HG03571 (cell line): Measurements from ENCODE around the gene RBPJ.
"Not testable (repeated sequence)": the region's sequence is repeated elsewhere in the genome, so short reads cannot be mapped to it uniquely, and the experiment has no call there.

Experiments
- ATAC-seq: cut with Tn5 transposase; IDR thresholded peaks from one replicate; pipeline ENCODE4 v1.9.1; 2021; ENCODE audit not compliant: unreplicated experiment

The RBPJ gene

DNA sequence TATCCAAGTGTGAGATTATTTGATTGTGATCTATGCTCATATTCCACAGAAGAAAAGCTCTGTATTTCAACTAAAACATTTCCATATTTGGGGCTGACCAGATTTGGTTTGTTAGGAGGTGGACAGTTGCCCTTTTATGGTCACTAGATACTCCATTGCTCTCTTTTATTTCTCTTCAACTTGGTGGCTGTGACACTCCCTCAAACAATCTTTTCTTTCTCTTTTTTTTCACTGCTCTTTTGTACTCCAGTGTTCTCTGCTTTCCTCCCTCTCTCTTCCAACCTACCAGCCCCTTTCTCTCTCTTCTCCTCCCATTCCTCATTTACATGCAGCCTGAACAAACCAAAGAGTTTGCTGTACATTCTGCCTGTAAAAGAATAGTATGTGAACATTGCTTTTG lies 48.8 kb downstream of the RBPJ start:
- ATAC-seq: no peak

DNA sequence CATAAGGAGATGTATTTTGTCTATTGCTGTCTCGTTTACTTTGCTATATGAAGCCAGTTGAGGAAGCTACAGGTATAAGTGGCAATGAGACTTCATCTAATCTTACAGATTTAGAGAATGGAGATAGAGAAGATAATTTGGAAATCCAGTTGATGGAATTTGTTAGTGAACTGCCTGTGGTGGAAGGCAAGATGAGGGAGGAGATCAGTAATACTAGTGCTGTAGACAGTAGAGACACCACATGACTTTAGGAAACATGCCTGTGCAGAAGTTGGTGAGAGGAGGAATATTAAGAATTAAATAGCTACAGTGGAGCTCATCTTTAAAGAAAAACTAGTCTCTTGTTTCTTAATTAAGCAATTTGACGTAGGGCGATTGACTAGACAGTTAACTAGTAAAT lies 51.3 kb downstream of the RBPJ start:
- ATAC-seq: no peak

DNA sequence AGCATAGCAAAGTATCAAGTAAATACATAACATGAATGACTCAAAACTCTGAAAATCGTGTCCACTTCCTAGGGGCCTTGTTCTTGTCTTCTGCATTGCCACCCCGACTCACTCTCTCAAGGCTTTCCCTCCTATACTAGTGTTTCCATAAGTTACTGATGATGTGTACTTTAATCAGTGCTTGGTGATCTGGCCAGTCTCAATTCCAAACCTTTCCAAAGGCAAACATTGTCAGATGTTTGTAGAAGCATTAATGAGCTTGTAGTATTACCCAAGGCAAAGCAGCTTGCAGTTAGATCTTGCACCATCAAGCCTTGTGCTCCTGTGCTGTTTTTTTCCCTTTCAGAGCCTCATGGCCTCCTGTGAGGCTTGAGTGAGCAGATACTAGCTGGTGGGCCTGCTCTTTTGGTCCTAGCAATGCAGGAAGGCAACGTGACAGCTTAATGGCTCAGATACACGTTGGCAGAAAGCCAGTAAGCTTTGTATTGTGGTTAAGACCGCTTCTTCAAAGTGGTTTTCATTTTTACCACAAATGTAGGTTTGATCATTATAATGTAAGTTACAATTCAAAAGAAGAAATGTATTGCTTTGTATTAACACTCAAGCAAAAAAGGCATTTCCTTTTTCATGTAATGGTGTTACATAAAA lies 51.8 kb downstream of the RBPJ start:
- ATAC-seq: peak; percentile 89

DNA sequence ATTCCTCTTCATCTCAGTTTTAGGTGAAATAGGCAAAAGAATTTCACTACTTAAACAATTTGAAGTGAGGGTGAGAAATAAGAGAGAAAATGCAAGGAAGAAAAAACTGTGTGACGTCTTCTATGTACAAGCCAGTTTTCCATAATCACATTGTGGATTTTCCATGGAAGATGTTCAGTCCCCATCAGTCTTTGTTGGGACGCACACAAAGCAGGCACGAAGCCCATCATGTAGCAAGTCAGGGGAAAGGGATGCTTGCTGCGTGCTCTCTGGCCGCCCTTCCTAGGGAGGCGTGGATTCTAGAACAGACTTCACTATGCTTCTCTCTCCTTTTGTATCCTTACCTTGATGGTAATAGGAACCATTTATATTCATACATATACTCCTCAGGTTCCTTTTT lies 54.7 kb downstream of the RBPJ start:
- no peak for ATAC-seq

GRCh38 chr4:26377328-26378311 lies 56.8 kb downstream of the RBPJ start:
- no peak for ATAC-seq

DNA sequence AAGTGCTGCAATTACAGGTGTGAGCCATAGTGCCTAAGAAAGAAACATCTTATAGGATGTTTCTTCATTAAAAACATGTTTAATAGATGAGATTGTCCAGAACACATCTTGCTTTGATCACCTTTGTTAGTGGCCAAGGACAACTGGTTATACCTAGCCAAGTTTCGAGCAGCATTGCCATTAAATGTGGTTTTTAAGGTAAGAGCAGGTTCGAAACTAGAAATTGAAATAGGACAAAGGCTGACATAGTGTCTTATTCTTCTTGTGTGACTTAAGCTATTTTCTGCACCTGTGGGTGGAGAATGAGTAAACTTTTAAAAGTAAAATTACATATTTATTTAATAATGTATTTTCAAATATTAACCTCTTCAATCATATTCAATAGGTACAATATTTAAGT lies 59.0 kb downstream of the RBPJ start:
- no peak for ATAC-seq

DNA sequence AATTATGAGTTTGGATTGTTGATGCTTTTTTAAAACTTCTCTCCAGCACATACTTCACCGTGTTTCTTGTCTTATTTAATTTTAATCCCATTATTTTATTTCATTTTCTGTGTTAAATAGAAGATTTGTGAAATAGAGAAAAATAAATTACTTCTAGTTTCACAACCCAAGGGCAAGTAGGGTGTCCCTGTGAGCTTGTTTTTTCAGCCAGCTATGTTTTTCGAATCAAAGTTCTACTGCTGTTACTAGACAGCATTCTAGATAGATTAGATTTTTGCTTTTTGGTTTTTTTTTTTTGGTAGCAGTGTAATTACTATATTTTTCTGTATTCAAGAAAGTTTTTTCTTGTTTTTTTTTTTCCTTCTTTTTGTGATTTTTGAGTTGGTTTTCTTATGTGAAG lies 59.9 kb downstream of the RBPJ start:
- no peak for ATAC-seq

DNA sequence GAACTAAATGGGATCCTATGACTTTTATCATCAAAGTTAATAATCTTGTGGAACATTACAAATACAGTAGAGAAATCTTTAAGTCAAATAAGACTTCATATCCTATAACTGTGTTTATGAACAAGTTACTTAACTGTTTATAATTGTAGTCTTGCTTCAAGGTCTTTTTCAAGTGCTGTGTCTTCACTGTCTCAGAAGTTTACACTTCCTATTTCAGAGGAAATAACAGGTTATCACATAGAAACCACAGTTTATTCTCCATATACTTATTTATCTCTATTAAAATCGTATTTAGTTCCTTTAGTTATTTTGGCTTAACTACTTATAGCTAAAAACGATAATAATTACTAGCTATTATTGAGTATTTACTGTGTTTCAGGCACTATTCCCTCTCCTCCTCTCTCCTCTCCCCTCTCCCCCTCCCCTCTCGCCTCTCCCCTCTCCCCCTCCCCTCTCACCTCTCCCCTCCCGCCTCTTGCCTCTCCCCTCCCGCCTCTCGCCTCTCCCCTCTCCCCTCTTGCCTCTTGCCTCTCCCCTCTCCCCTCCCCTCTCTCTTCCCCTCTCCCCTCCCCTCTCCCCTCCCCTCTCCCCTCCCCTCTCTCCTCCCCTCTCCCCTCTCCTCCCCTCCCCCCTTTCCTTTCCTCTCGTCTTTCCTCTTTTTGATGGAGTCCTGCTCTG lies 63.7 kb downstream of the RBPJ start:
- ATAC-seq: no peak

DNA sequence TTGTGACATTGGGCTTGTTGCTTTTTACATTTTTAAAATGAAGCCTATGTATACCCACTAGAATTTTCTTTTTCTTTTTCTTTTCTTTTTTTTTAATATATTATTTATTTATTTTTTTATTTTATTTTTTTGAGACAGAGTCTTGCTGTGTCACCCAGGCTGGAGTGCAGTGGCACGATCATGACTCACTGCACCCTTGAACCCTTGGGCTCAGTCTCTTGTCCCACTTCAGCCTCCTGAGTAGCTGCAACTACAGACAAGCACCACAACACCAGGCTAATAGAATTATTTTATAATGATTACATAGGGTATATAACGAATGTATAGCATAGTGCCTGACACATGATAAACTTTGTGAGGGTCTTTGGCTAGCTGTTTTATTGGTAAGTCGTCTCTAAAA lies 64.9 kb downstream of the RBPJ start:
- ATAC-seq: no peak

DNA sequence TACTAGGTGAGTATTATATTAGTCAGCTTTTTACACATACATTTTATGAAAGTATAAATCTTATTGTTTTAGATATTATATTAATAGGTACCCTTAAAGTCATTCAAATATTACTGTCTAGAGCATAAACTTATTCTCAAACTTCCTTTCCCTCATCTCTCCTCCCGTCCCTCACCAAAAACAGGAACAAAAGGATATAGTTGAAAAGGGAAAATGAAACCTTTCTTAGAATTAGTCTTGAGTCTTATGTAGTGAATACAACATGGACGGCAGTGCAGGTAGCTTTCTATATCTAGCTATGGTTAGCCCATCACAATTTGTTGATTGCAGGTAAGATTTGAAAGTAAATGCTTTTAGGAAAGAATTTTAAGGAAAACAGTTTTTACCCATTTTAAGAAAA lies 65.6 kb downstream of the RBPJ start:
- ATAC-seq: no peak

DNA sequence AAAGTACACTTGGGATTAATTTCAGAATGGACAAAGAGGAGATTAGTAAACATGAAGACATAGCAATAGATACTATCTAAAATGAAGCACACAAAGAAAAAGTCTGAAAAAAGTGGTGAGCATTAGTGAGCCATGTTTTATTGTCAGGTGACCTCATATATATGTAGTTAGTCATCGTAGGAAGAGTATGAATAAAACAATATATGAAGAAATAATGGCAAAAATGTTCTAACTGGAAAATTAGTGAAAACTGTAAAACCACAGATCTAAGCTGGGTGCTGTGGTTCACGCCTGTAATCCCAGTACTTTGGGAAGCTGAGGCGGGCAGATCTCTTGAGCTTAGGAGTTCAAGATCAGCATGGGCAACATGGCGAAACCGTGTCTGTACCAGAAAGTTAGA lies 67.9 kb downstream of the RBPJ start:
- ATAC-seq: no peak

DNA sequence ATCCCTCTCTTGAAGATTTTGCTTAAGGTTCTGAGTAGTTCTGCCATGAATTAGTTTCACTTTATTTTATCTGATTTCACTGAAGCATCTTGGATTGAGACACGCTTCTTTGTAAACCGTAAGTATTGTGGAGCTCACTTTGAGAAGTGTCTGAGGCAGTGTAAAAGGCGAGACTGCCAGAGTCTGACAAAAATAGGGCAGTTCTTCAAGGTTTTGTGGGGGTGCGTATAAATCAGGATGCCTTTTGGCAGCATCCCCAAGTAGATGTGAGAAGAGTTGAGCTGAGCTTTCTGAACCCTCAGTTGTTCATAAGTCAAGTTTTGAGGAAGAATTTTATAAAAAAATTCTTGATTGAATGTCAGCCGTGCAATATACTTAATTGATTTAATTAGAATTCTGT lies 76.3 kb downstream of the RBPJ start:
- no peak for ATAC-seq

- no peak for ATAC-seq
Observed at GRCh38 chr4:26400132-26400531, 79.3 kb downstream of the RBPJ start.

DNA sequence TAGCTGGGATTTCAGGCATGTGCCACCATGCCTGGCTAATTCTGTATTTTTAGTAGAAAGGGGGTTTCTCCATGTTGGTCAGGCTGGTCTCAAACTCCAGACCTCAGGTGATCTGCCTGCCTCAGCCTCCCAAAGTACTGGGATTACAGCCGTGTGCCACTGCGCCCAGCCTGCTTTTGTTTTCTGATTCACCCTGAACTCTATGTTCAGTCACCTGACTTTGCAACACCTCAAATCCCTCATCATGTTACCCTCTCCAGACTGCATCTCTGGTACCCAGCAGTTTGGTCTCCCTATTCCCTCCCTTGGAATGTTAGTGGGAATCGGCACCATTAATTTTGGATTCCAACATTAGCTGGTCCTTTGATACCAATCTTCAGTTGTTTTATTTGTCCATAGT lies 81.2 kb downstream of the RBPJ start:
- ATAC-seq: not testable (repeated sequence)

DNA sequence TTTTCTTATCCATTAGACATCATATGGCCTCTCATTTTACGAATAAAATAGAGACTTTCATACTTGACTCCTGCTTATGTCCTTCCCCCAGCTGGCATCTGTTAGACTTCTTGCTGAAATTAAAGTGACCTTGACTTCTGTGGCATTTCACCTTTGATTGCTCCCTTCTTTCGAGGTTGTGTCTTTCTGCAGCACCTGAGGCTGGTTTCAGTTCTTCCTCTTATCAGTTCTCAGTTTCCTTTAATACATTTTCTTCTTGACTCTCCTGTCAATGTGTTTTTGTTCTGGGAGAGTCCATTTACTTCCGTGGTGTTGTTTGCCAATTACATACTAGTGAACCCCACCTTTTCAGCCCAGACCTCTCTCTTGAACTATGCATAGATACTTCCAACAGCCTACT lies 81.6 kb downstream of the RBPJ start:
- no peak for ATAC-seq

DNA sequence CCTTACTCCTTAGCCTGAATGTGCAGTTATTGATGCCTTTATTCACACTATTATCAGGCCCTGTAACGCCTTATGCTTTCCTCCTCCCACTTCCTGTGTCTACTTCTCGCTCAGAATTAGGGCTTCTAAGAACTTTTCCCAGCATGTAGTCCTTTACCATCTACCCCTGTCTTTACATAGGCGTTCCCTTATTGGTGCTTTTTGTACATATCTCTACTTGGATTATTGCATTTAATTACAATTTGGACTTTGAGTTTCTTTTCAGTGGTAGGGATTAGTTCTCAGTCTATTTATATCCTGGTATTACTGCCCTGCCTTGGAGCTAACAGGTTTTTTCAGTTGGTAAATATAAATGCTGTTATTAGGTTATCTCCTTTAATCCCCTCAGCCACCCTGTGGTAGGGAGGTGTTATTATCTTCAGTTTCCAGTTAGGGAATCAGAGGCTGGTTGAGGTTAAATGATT lies 84.0 kb downstream of the RBPJ start:
- no peak for ATAC-seq

DNA sequence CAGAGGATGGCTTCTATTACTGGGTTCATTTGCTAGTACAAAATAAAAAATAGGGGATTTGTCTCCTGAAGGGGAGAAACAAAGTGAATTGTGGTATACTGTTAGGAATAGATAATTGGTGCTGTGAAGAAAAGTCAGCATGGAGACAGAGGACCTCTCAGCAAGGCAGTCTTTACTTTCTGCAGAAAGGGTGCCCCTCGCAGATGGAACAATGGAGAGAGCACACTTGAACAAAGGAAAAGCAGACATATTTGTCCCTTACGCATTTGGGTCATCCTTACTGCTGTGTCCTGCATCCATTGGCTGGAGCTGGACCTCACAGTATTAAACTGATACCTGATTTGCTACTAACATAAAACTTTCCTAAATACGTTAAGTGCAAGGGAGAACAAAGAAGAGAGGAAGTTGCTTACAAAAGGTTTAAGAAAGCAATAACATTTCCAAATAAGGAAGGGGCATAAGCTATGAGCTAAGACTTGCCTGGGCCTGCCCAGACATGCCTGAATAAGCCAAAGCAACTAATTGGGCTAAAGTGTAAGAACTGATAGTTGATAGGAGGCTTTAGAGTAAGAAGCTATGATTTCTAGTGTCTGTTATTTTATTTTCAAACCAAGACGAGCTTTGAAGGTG lies 85.6 kb downstream of the RBPJ start:
- no peak for ATAC-seq

- no peak for ATAC-seq
Observed at GRCh38 chr4:26407476-26407875, 86.7 kb downstream of the RBPJ start.

DNA sequence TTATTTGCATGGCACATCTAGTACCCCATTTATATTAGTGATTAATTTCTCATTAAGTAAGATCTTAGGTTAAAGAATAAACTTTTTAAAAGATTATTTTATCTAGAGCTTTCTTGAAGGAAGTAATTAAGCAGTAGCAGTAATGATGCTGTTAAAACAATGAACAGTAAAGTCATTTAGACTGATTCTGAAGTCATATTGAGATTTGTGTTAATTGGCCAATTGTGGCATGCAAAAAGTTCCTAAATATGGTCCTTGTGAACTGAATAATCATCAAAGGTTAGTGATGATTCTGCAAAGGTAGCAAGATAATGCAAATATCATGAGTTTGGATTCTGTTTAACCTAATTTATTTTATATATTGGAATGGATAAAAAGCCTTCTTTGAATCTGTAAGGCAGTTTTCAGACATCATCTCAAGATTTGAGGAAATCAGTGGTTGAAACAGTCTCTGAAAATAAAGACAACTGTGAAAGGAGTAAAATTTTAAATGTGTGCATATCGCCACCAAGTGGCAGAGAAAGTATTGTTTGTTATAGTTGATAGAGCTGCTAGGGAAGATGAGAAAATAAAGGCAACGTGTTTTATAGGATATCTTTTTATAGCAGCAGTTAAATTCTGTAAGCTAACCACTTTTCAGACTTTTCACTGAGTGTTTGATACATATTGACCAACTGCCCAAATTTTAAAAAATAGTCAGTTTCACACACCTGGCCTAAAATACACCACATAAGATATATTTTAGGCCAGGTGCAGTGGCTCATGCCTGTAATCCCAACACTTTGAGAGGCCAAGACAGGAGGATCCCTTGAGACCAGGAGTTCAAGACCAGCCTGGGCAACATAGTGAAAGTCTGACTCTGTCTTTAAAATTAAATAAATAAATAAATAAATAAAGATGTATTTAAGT lies 89.8 kb downstream of the RBPJ start:
- ATAC-seq: no peak
